RWPE2 (cell line): Measurements from ENCODE around the gene TRIM2.

ENCODE experiments used
- ATAC-seq: fragments of 200-7000 bp; cut with Tn5 transposase; 3 replicates; pipeline ENCODE4 v1.9.1; 2021; ENCODE audit warnings: low read depth
- DNase-seq: peaks from one replicate; pipeline ENCODE4 v3.0.0-alpha.2; 2020; ENCODE audit warnings: low spot score
- H3K27ac ChIP-seq: fragments of 450-650 bp; 2 replicates; pipeline ENCODE4 v1.5.1; 2017; ENCODE audit warnings: mild to moderate bottlenecking; ENCODE audit not compliant: poor library complexity, severe bottlenecking
- H3K27me3 ChIP-seq: fragments of 250-450 bp; sonication (Bioruptor Pico); 2 replicates; pipeline ENCODE4 v1.5.1; 2021; ENCODE audit warnings: mild to moderate bottlenecking, moderate library complexity; ENCODE audit not compliant: insufficient read depth, poor library complexity, severe bottlenecking
- H3K36me3 ChIP-seq: fragments of 250-450 bp; sonication (Bioruptor Pico); 2 replicates; pipeline ENCODE4 v1.5.1; 2020; ENCODE audit warnings: low read depth, mild to moderate bottlenecking, moderate library complexity
- H3K4me1 ChIP-seq: fragments of 250-450 bp; sonication (Bioruptor Pico); 2 replicates; pipeline ENCODE4 v1.5.1; 2021; ENCODE audit warnings: mild to moderate bottlenecking, moderate library complexity; ENCODE audit not compliant: insufficient read depth, poor library complexity, severe bottlenecking
- H3K4me3 ChIP-seq: fragments of 250-450 bp; sonication (Bioruptor Pico); 2 replicates; pipeline ENCODE4 v1.5.1; 2021; ENCODE audit warnings: mild to moderate bottlenecking, moderate library complexity; ENCODE audit not compliant: severe bottlenecking
- H3K9me3 ChIP-seq: fragments of 250-450 bp; sonication (Bioruptor Pico); 2 replicates; pipeline ENCODE4 v1.5.1; 2021; ENCODE audit warnings: mild to moderate bottlenecking, moderate library complexity; ENCODE audit not compliant: severe bottlenecking
- CTCF ChIP-seq: fragments of 450-650 bp; IDR thresholded peaks from one replicate; pipeline ENCODE4 v1.5.1; 2017; ENCODE audit warnings: mild to moderate bottlenecking, moderate library complexity; ENCODE audit not compliant: poor library complexity, severe bottlenecking

The TRIM2 gene

DNA sequence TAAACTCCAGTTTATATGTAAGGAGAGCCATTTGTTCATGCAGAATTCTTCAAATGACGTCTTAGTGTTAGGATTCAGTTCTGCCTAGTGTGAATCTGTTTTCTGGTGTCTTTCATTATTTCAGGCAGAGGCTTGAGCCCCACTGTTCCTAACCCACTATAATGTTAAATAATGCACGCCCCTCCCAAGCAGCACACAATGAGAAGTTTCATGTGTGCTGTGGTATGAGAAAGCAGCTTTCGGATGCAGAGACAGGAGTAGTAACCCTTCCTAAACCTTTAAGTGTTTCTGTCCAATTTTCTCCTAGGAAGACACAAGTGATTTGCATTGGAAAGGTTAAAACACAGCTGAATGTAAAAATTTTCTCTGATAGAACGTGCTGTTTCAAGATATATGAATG, 54.5 kb downstream of the TRIM2 start:
- H3K27ac ChIP-seq = no peak overlapping the region
- H3K9me3 ChIP-seq = peaks cover 4% of the 10 kb centered on the region
- no peaks in the 10 kb centered on the region for H3K4me1 ChIP-seq
- H3K4me3 ChIP-seq = no peak overlapping the region
- ATAC-seq = no peak
- no peaks in the 10 kb centered on the region for H3K27me3 ChIP-seq
- TF ChIP-seq CTCF = no peak
- H3K36me3 ChIP-seq = no peaks in the 10 kb centered on the region
- no peak for DNase-seq

DNA sequence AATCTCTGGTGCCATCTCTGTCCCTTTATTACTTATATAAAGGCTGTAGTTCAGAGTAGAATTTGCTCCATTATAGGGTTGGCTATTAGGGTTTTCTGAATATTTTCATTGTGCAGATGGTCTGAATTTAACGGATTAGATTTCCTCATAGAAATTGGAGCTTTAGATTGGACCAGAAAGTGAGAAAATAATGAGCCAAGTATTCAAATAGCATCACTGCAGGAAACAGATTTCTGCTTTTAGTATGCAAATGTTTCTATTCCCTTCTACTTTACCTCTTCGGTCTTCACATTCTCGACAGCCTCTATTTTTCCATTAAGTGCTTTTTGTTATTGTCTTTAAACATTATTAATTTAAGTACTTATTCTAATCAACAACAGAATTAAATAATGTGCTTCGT, 55.4 kb downstream of the TRIM2 start:
- Histone ChIP-seq H3K4me1 (no peaks in the 10 kb centered on the region), H3K9me3 (peaks cover 4% of the 10 kb centered on the region), H3K27me3 (no peaks in the 10 kb centered on the region), H3K27ac (no peak overlapping the region), H3K36me3 (no peaks in the 10 kb centered on the region), H3K4me3 (no peak overlapping the region)
- ATAC-seq = no peak
- DNase-seq = no peak
- TF ChIP-seq CTCF = no peak

- peaks cover 4% of the 10 kb centered on the region for H3K9me3 ChIP-seq
- no peak for DNase-seq
- no peak for ATAC-seq
- TF ChIP-seq CTCF = no peak
- no peaks in the 10 kb centered on the region for H3K4me1 ChIP-seq
- no peak overlapping the region for H3K4me3 ChIP-seq
- no peaks in the 10 kb centered on the region for H3K27me3 ChIP-seq
- H3K36me3 ChIP-seq = no peaks in the 10 kb centered on the region
- no peak overlapping the region for H3K27ac ChIP-seq
These were observed 55.9 kb downstream of the TRIM2 start for GRCh38 chr4:153260132-153260531.

DNA sequence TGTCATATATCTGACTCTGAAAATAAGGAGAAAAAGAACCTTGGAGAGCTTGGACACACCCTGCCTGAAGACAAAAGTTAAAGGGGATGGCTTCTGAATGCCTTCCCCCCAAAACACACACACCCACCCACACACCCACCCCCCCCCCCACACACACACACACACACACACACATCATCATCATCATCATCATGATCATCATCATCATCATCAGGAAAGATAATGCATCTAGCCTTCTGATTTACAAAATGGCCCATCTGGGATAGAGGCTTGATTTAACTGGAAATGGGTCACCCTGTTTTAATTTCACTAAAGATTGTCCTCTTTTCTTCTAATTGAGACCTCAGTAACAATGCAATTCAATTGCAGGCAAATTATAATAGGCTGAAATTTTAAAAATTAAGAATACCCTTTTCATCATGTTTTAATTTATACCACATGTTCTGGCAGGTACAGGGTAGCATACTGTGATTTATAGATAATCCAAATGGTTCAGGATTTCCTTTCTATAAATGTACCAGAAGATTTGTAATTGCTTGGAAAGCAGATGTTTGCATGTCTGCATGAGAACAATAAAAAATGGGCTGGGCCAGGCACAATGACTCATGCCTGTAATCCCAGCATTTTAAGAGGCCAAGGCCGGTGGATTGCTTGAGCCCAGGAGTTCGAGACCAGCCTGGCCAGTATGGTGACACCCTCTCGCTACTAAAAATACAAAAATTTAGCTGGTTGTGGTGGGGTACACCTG, 56.5 kb downstream of the TRIM2 start:
- no peaks in the 10 kb centered on the region for H3K4me1 ChIP-seq

More for the DNA sequence above, 56.5 kb downstream of the TRIM2 start:
- DNase-seq (no peak), ATAC-seq (no peak)
- H3K27ac ChIP-seq = no peak overlapping the region
- H3K9me3 ChIP-seq = peaks cover 4% of the 10 kb centered on the region
- no peak overlapping the region for H3K4me3 ChIP-seq
- no peaks in the 10 kb centered on the region for H3K36me3 ChIP-seq
- no peak for TF ChIP-seq CTCF
- no peaks in the 10 kb centered on the region for H3K27me3 ChIP-seq
